ENCODE measurements around the gene SPATA31D1.

SPATA31D1 gene

GRCh38 chr9:82036086-82036485 lies 47.5 kb downstream of the SPATA31D1 start:
- DNase-seq (ENCODE audit: extremely low read depth, low read depth), result no peak
- no peak overlapping the region for H3K4me3 ChIP-seq (replicated peaks; ENCODE audit: low read depth, low read length)
- TF ChIP-seq CTCF (IDR thresholded peaks at IDR 0.05; ENCODE audit: low read depth, low read length, missing control alignments), result no peak

- H3K4me3 ChIP-seq (replicated peaks; ENCODE audit: low read depth, low read length), result no peak overlapping the region
- DNase-seq (ENCODE audit: extremely low read depth, low read depth), result no peak
- TF ChIP-seq CTCF (IDR thresholded peaks at IDR 0.05; ENCODE audit: low read depth, low read length, missing control alignments), result no peak
Measured at GRCh38 chr9:82037126-82037525, 48.6 kb downstream of the SPATA31D1 start.

GRCh38 chr9:82038897-82039296 lies 50.3 kb downstream of the SPATA31D1 start:
- no peak for TF ChIP-seq CTCF (IDR thresholded peaks at IDR 0.05; ENCODE audit: low read depth, low read length, missing control alignments)
- DNase-seq (ENCODE audit: extremely low read depth, low read depth), result no peak
- no peak overlapping the region for H3K4me3 ChIP-seq (replicated peaks; ENCODE audit: low read depth, low read length)
